GM18951 (cell line): ENCODE results near the gene NEMP2.

Experiments
- POLR2A ChIP-seq: IDR thresholded peaks from 4 replicates; pipeline ENCODE4 v1.6.1; 2011; ENCODE audit warnings: mild to moderate bottlenecking; ENCODE audit not compliant: insufficient read length, insufficient read depth; ENCODE audit errors: extremely low read depth
- in situ Hi-C: fragments of 300-500 bp; cut with MboI; formaldehyde crosslinking; loops from one replicate; pipeline ENCODE4 v1.12.0; 2022; ENCODE audit warnings: low sequenced_read_pairs, mixed read lengths, inconsistent platforms; ENCODE audit not compliant: unreplicated experiment

Gene NEMP2

DNA sequence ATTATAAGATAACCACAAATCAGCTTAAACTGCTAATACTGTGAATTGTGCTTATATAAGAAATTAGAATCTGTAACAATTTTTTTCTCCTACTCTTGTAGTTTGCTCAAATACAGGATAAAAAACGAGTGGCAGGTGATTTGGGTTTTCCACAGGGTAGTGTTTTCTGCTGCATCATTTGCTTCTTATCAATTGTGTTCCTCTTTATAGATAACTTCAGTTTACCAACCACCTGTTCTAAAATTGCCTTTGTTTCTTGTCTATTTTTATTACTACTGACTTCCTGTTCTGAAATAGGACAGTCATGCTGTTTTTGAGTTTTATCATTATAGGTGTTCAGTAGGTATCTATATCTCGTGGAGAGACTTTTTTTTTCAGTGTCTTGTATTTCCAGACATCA is 69.5 kb downstream of the NEMP2 start:
- TF ChIP-seq POLR2A = no peak
- in situ Hi-C loops = no loop called here

DNA sequence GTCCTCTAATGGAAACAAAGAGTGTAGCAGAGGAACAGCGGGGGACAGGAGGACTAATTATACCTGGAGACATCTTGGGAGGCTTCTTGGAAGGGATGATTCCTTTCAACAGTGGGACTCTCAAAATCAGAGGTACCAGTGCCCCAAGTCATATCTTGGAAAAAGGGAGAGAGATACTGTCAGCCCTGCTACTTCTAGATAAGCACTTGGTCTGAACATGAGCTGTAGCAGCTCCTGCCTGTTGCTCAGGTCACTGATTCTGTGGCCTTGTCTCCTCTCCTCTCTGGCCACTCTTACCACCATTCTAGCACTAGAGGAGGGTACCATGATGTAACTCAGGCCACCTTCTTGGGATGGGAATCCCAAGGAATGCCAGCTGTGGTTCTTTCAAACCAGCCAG is 71.9 kb downstream of the NEMP2 start:
- TF ChIP-seq POLR2A = no peak
- in situ Hi-C loops = no loop called here

DNA sequence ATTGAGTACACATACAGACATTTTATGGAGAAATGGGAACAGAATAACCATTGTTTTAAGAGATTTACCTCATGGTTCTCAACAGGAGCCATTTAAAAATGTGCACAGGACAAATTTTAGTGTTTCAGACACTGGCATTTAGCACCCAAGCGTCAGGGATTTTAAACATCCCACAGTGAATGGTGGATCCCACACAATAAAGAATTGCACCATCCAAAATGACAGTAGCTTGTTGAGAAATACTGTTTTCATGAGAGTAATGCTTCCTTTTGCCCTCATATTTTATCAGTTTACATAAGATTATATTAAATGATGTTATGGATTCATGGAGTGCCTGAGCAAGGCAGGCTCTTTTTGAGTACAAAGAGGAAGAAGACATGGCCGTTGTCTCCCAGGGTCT is 72.3 kb downstream of the NEMP2 start:
- TF ChIP-seq POLR2A = no peak
- in situ Hi-C loops = no loop called here

DNA sequence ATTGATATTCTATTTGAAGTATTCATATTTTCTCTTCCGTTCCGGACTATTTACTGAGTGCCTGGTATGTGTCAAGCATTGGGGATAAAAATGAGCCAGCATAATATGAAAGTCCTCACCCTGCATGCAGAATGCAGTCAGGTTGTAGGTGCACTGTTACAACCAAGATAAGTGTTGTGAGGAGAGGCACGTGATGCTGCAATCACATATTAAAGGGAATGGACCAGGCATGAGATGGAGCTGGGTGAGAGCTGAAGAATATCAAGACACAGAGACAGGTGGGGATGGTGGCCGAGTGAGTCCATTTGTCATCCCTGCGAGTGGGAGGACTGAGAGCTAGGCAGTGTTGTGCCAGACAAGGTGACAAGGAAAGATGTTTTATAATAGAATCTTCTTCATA is 74.0 kb downstream of the NEMP2 start:
- TF ChIP-seq POLR2A = no peak
- in situ Hi-C loops = no loop called here

DNA sequence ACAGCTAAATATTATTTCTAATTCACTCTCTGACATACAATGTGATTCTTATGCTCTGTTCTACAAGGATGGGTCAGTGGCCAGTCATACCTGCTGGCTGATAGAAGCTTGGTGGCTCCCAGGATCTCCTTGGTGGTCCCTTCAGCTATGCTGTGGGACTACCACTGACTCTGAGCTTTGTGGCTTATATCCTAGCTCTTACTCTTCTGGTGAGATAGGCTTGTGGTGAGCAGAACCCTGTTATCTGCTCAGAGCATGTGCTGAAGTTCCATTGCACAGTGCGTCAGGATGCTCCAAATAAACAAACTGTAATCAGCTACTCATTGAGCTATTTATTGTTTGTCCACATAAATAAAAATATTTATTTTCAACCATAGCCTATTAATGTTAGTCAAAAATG is 74.6 kb downstream of the NEMP2 start:
- in situ Hi-C loops = no loop called here
- TF ChIP-seq POLR2A = no peak

DNA sequence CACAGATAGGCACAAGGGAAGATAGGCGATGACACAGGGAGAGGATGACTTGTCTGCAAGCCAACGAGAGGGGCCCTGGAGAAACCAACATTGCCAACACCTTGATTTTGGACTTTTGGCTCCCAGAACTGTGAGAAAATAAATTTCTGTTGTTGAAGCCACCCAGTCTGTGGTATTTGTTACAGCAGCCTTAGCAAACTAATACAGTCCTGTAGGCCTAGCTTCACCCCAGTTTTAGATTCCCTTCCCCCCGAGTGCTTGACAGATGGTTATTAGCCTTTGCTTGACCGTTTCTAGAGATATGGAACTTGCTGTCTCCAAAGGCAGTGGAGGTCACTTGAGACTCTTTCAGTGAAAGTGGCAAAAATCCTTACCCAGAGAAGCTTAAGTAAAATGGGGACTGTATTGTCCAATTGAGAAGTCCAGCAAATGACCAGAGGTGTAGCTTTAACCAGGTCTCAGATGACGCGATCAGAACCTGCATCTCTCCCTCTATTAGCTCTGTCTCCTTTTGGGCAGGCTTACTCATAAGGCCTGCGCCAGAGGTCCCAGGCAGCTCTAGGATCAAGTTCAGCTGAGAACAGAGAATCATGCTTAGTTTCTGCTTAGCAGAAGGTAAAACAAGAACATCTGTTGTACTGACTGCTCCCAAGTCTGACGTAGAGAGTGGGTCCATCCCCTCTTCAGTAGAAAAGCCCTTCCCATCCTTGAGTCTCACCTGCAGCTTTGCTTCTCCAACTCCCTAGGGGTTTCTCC is 76.0 kb downstream of the NEMP2 start:
- no peak for TF ChIP-seq POLR2A
- in situ Hi-C loops = no loop called here

DNA sequence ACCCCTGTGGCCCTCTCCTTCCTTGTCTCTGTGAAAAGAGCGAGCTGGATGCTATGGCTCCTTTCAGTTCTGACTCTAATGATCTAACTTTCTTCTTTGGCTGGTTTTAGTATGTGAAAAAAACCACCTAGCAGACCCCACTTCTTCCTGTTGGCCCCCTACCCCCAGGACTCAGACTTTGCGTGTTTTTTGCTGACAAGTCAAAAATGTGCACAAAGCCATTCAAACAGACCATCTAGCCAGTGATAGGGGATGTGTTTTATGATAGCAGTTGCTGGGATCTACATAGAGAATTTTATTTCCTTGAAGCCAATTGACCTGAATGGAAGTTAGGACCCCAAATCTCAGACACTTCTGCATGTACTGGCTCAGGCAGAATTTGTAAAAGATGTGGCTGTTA is 77.3 kb downstream of the NEMP2 start:
- TF ChIP-seq POLR2A = no peak
- in situ Hi-C loops = no loop called here

DNA sequence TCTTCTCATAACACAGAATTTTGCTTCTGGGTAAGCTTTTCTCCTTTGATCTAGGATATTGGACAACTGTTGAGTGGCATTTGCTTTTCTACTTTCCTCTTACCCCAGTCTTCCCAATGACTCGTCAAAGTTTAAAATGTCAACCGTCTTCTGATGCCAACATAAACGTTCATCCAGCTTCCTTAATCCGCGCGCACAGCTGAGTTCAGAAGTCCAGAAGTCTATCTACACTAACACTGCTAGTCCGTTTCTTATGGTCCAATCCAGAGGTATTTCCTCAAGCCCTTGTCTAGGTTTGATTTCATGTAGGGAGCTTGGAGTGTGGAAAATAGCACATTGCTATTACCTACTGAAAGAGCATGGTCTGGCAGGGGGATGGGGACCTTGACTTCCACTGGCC is 77.7 kb downstream of the NEMP2 start:
- no peak for TF ChIP-seq POLR2A
- in situ Hi-C loops = no loop called here

DNA sequence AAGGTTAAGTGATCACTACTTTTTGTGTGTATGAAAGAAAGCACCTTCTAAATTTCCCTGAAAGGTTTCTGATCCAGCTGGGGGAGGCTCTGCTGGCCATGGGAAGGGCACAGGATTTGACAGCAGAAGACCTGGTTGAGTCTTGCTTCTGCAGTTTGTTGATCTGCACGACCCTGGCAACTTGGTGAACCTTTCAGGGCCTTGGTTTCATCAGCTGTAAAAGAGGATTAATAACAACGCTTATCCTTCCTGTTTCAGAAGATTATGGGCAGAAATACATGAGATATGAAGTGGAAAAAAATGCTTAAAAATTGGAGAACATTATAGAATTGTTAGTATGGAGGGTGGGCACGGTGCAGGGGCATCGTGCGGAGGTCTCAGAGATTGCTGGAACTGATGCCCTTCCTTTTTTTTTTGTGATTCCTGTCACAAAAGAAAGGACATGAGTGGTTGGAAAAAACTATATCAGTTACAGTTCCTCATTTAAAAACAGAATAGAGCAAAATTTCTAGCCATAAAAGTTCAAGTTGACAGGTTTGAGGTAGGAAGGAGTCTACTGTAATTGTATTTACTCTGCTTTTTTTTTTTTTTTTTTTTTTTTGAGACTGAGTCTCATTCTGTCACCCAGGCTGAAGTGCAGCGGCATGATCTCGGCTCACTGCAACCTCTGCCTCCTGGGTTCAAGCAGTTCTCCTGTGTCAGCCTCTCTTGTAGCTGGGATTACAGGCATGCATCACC is 79.0 kb downstream of the NEMP2 start:
- in situ Hi-C loops = no loop called here
- no peak for TF ChIP-seq POLR2A

DNA sequence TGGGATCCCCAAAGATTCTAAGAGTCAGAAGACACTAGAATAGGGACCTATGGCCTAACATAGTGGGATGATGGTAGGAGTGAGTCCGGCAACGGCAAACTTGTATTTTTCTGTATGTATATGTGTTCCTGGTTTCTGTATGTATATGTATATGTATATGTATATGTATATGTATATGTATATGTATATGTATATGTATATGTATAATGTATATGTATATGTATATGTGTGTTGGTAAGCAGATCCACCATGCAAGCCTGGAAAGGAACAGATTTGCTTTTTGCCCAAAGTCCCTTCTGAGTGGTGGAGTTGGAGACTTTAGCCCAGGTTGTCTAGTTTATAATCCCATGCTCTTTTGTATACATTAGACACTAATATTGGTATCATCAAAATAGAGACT is 79.7 kb downstream of the NEMP2 start:
- no peak for TF ChIP-seq POLR2A

More for the DNA sequence above, 79.7 kb downstream of the NEMP2 start:
- in situ Hi-C loops = no loop called here
